GM23338 (cell line): Measurements from ENCODE around the gene GALR2. TPM values are rescaled to one million over a fixed set of nuclear protein-coding genes. Genes with fewer than 3 reads are reported as not detected.

Source experiments
- ATAC-seq: fragments of 200-7000 bp; cut with Tn5 transposase; 3 replicates; pipeline ENCODE4 v1.9.1; 2020
- DNase-seq: peaks from one replicate; pipeline ENCODE4 v3.0.0-alpha.2; 2015; ENCODE audit warnings: low spot score
- H2AFZ ChIP-seq: fragments of 200-600 bp; sonication (generic); 2 replicates; pipeline ENCODE4 v1.8.0; 2016; ENCODE audit warnings: antibody characterized with exemption, mild to moderate bottlenecking, moderate library complexity
- H3F3A ChIP-seq: fragments of 200-600 bp; sonication (generic); replicated peaks from 2 replicates; pipeline ENCODE4 v1.8.0; 2017; ENCODE audit warnings: antibody characterized with exemption, mixed run types, low read depth
- H3K27ac ChIP-seq: fragments of 200-600 bp; sonication (generic); 2 replicates; pipeline ENCODE4 v1.6.1; 2016; ENCODE audit warnings: low read depth
- H3K27me3 ChIP-seq: fragments of 200-600 bp; sonication (generic); 2 replicates; pipeline ENCODE4 v1.8.0; 2016; ENCODE audit warnings: mild to moderate bottlenecking, mixed run types, moderate library complexity; ENCODE audit not compliant: insufficient read depth
- H3K36me3 ChIP-seq: fragments of 200-600 bp; sonication (generic); 2 replicates; pipeline ENCODE4 v1.8.0; 2016; ENCODE audit warnings: mild to moderate bottlenecking; ENCODE audit not compliant: insufficient read depth
- H3K4me1 ChIP-seq: fragments of 200-600 bp; sonication (generic); 2 replicates; pipeline ENCODE4 v1.8.0; 2016; ENCODE audit warnings: mild to moderate bottlenecking, moderate library complexity; ENCODE audit not compliant: insufficient read depth
- H3K4me2 ChIP-seq: fragments of 200-600 bp; sonication (generic); 2 replicates; pipeline ENCODE4 v1.7.1; 2017; ENCODE audit warnings: mixed run types
- H3K4me3 ChIP-seq: fragments of 200-600 bp; sonication (generic); 2 replicates; pipeline ENCODE4 v1.6.1; 2016; ENCODE audit warnings: mixed run types
- H3K79me2 ChIP-seq: fragments of 200-600 bp; sonication (generic); replicated peaks from 2 replicates; pipeline ENCODE4 v1.8.0; 2017; ENCODE audit warnings: mild to moderate bottlenecking; ENCODE audit not compliant: insufficient read depth
- H3K9me2 ChIP-seq: fragments of 200-600 bp; sonication (generic); 2 replicates; pipeline ENCODE4 v1.8.0; 2017; ENCODE audit not compliant: insufficient read depth
- H4K20me1 ChIP-seq: fragments of 200-600 bp; sonication (generic); replicated peaks from 2 replicates; pipeline ENCODE4 v1.8.0; 2017; ENCODE audit warnings: mild to moderate bottlenecking; ENCODE audit not compliant: insufficient read depth
- H3K27ac Mint-ChIP-seq: 2 replicates; pipeline ENCODE4 v1.8.0; 2020; ENCODE audit warnings: inconsistent platforms, mild to moderate bottlenecking, moderate library complexity, mixed read lengths
- H3K27me3 Mint-ChIP-seq: 3 replicates; pipeline ENCODE4 v1.8.0; 2022; ENCODE audit warnings: low read depth, mild to moderate bottlenecking, moderate library complexity, mixed read lengths, inconsistent platforms; ENCODE audit not compliant: insufficient read depth, poor library complexity
- H3K36me3 Mint-ChIP-seq: 3 replicates; pipeline ENCODE4 v1.8.0; 2021; ENCODE audit warnings: low read depth, mild to moderate bottlenecking, inconsistent platforms, moderate library complexity, mixed read lengths
- H3K4me1 Mint-ChIP-seq: 3 replicates; pipeline ENCODE4 v1.8.0; 2020; ENCODE audit warnings: mild to moderate bottlenecking, inconsistent platforms, mixed read lengths
- H3K4me3 Mint-ChIP-seq: 3 replicates; pipeline ENCODE4 v1.8.0; 2021; ENCODE audit warnings: moderate library complexity, mild to moderate bottlenecking, inconsistent platforms, mixed read lengths
- H3K9me3 Mint-ChIP-seq: 3 replicates; pipeline ENCODE4 v1.8.0; 2020; ENCODE audit warnings: moderate library complexity, mild to moderate bottlenecking, inconsistent platforms, mixed read lengths
- CREB1 ChIP-seq: fragments of 250-450 bp; sonication (Bioruptor Pico); IDR thresholded peaks from 2 replicates; pipeline ENCODE4 v1.5.0; 2020; ENCODE audit warnings: low read depth, mild to moderate bottlenecking, moderate library complexity
- EZH2 ChIP-seq: fragments of 200-600 bp; sonication (generic); IDR thresholded peaks from one replicate; pipeline ENCODE4 v1.8.0; 2017; ENCODE audit warnings: antibody characterized with exemption, mild to moderate bottlenecking, low read depth; ENCODE audit not compliant: unreplicated experiment
- EZH2phosphoT487 ChIP-seq: fragments of 200-600 bp; sonication (generic); IDR thresholded peaks from one replicate; pipeline ENCODE4 v1.8.1; 2018; ENCODE audit warnings: antibody characterized with exemption; ENCODE audit not compliant: unreplicated experiment
- JUNB ChIP-seq: IDR thresholded peaks from one replicate; pipeline ENCODE4 v1.6.1; 2016; ENCODE audit warnings: antibody characterized with exemption; ENCODE audit not compliant: unreplicated experiment
- NANOG ChIP-seq: IDR thresholded peaks from 2 replicates; pipeline ENCODE4 v1.6.1; 2016; ENCODE audit warnings: antibody characterized with exemption, borderline replicate concordance
- POLR2AphosphoS5 ChIP-seq: IDR thresholded peaks from 2 replicates; pipeline ENCODE4 v1.6.1; 2016; ENCODE audit warnings: antibody characterized with exemption, low read depth
- STAT1 ChIP-seq: IDR thresholded peaks from one replicate; pipeline ENCODE4 v1.6.1; 2016; ENCODE audit warnings: antibody characterized with exemption; ENCODE audit not compliant: unreplicated experiment
- ZNF114 ChIP-seq: fragments of 250-450 bp; sonication (Bioruptor Pico); IDR thresholded peaks from 2 replicates; pipeline ENCODE4 v1.5.0; 2020; ENCODE audit warnings: mild to moderate bottlenecking, moderate library complexity
- ZNF331 ChIP-seq: fragments of 250-450 bp; sonication (Bioruptor Pico); IDR thresholded peaks from 2 replicates; pipeline ENCODE4 v1.5.0; 2020; ENCODE audit warnings: low read depth, mild to moderate bottlenecking, moderate library complexity
- polyA plus RNA-seq: library from polyadenylated mRNA; unstranded; fragments of >200 nt; fragmentation: Nextera tagmentation; extraction: Ambion mirVana; gene quantifications from 2 replicates; pipeline ENCODE4 v1.2.1, GENCODE V29; 2016
- total RNA-seq: library from RNA; depleted of rRNA; stranded (reverse); fragments of >200 nt; shearing (Covaris generic); gene quantifications from 2 replicates; pipeline ENCODE4 v1.2.3, GENCODE V29; 2014
- TF ChIP-seq, protein P1 (sequence below), 2 experiments: fragments of 200-600 bp in 1 of 2; sonication (generic) in 1 of 2; conservative IDR thresholded peaks; 2 replicates each; pipeline versions ENCODE4 v1.5.1 to v1.6.1; 2016 to 2017; ENCODE audit warnings: antibody characterized with exemption in 2 of 2, low read depth in 2 of 2, mild to moderate bottlenecking in 2 of 2, moderate library complexity in 1 of 2
- TF ChIP-seq, protein P2 (sequence below): IDR thresholded peaks from one replicate; pipeline ENCODE4 v1.6.1; 2018; ENCODE audit warnings: antibody characterized with exemption; ENCODE audit not compliant: unreplicated experiment
- TF ChIP-seq, protein P3 (sequence below): IDR thresholded peaks from 2 replicates; pipeline ENCODE4 v1.6.1; 2016; ENCODE audit warnings: antibody characterized with exemption
- TF ChIP-seq, protein P4 (sequence below): fragments of 250-450 bp; sonication (Bioruptor Pico); IDR thresholded peaks from 2 replicates; pipeline ENCODE4 v1.5.0; 2020; ENCODE audit warnings: mild to moderate bottlenecking, moderate library complexity

Gene GALR2
- total and polyA plus RNA-seq, 2 experiments from 2014 or later = 0.50 to 2.2 TPM

DNA sequence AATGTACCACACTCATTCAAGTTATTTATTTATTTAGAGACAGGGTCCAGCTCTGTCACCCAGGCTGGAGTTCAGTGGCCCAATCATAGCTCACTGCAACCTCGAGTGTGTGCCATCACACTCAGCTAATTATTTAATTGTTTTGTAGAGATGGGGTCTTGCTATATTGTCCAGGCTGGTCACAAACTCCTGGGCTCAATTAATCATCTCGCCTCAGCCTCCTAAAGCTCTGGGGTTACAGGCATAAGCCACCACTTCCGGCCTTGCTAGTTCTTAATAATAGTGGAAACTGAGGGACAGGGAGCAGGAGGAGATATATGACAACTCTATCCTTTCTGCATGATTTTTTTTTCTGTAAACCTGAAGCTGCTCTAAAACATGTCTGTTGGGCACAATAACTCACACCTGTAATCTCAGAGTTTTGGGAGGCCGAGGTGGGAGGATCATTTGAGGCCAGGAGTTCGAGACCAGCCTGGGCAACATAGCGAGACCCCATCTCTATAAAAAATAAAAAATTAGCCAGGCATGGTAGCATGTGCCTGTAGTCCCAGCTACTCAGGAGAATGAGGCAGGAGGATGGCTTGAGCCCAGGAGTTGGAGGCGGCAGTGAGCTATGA, 40.7 kb downstream of the GALR2 start:
- H3K27ac Mint-ChIP-seq = no peak overlapping the region
- Histone ChIP-seq H3K4me3 (no peak overlapping the region), H2AFZ (no peak overlapping the region), H3K4me1 (peaks cover 8% of the 10 kb centered on the region; the same call in 1 of the 2 replicates), H3K4me2 (no peak overlapping the region), H3K36me3 (no peaks in the 10 kb centered on the region), H4K20me1 (no peaks in the 10 kb centered on the region), H3K79me2 (no peaks in the 10 kb centered on the region), H3K9me2 (no peaks in the 10 kb centered on the region), H3K27ac (no peak overlapping the region), H3K27me3 (no peaks in the 10 kb centered on the region), H3F3A (peaks cover 7% of the 10 kb centered on the region; the same call in 1 of the 2 replicates)
- DNase-seq (no peak), ATAC-seq (no peak)
- H3K4me1 Mint-ChIP-seq = peaks cover 8% of the 10 kb centered on the region
- peaks cover 4% of the 10 kb centered on the region; the same call in 2 of the 3 replicates for H3K9me3 Mint-ChIP-seq
- no peak overlapping the region for H3K4me3 Mint-ChIP-seq
- TF ChIP-seq ZNF114 (CRISPR knock-in tag) = no peak
- TF ChIP-seq EZH2phosphoT487 = no peak
- TF ChIP-seq ZNF331 = no peak
- TF ChIP-seq POLR2AphosphoS5 = no peak
- TF ChIP-seq, protein P1, sequence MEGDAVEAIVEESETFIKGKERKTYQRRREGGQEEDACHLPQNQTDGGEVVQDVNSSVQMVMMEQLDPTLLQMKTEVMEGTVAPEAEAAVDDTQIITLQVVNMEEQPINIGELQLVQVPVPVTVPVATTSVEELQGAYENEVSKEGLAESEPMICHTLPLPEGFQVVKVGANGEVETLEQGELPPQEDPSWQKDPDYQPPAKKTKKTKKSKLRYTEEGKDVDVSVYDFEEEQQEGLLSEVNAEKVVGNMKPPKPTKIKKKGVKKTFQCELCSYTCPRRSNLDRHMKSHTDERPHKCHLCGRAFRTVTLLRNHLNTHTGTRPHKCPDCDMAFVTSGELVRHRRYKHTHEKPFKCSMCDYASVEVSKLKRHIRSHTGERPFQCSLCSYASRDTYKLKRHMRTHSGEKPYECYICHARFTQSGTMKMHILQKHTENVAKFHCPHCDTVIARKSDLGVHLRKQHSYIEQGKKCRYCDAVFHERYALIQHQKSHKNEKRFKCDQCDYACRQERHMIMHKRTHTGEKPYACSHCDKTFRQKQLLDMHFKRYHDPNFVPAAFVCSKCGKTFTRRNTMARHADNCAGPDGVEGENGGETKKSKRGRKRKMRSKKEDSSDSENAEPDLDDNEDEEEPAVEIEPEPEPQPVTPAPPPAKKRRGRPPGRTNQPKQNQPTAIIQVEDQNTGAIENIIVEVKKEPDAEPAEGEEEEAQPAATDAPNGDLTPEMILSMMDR (conservative IDR thresholded peaks at IDR 0.05; ENCODE audit: low read depth in 2 of 2) = no peak
- TF ChIP-seq STAT1 = no peak
- TF ChIP-seq, protein P2, sequence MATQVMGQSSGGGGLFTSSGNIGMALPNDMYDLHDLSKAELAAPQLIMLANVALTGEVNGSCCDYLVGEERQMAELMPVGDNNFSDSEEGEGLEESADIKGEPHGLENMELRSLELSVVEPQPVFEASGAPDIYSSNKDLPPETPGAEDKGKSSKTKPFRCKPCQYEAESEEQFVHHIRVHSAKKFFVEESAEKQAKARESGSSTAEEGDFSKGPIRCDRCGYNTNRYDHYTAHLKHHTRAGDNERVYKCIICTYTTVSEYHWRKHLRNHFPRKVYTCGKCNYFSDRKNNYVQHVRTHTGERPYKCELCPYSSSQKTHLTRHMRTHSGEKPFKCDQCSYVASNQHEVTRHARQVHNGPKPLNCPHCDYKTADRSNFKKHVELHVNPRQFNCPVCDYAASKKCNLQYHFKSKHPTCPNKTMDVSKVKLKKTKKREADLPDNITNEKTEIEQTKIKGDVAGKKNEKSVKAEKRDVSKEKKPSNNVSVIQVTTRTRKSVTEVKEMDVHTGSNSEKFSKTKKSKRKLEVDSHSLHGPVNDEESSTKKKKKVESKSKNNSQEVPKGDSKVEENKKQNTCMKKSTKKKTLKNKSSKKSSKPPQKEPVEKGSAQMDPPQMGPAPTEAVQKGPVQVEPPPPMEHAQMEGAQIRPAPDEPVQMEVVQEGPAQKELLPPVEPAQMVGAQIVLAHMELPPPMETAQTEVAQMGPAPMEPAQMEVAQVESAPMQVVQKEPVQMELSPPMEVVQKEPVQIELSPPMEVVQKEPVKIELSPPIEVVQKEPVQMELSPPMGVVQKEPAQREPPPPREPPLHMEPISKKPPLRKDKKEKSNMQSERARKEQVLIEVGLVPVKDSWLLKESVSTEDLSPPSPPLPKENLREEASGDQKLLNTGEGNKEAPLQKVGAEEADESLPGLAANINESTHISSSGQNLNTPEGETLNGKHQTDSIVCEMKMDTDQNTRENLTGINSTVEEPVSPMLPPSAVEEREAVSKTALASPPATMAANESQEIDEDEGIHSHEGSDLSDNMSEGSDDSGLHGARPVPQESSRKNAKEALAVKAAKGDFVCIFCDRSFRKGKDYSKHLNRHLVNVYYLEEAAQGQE = no peak
- TF ChIP-seq NANOG = no peak
- no peak for TF ChIP-seq JUNB
- TF ChIP-seq, protein P3, sequence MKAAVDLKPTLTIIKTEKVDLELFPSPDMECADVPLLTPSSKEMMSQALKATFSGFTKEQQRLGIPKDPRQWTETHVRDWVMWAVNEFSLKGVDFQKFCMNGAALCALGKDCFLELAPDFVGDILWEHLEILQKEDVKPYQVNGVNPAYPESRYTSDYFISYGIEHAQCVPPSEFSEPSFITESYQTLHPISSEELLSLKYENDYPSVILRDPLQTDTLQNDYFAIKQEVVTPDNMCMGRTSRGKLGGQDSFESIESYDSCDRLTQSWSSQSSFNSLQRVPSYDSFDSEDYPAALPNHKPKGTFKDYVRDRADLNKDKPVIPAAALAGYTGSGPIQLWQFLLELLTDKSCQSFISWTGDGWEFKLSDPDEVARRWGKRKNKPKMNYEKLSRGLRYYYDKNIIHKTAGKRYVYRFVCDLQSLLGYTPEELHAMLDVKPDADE = no peak
- no peak for TF ChIP-seq EZH2
- no peak for TF ChIP-seq CREB1 (CRISPR knock-in tag)
- TF ChIP-seq, protein P4, sequence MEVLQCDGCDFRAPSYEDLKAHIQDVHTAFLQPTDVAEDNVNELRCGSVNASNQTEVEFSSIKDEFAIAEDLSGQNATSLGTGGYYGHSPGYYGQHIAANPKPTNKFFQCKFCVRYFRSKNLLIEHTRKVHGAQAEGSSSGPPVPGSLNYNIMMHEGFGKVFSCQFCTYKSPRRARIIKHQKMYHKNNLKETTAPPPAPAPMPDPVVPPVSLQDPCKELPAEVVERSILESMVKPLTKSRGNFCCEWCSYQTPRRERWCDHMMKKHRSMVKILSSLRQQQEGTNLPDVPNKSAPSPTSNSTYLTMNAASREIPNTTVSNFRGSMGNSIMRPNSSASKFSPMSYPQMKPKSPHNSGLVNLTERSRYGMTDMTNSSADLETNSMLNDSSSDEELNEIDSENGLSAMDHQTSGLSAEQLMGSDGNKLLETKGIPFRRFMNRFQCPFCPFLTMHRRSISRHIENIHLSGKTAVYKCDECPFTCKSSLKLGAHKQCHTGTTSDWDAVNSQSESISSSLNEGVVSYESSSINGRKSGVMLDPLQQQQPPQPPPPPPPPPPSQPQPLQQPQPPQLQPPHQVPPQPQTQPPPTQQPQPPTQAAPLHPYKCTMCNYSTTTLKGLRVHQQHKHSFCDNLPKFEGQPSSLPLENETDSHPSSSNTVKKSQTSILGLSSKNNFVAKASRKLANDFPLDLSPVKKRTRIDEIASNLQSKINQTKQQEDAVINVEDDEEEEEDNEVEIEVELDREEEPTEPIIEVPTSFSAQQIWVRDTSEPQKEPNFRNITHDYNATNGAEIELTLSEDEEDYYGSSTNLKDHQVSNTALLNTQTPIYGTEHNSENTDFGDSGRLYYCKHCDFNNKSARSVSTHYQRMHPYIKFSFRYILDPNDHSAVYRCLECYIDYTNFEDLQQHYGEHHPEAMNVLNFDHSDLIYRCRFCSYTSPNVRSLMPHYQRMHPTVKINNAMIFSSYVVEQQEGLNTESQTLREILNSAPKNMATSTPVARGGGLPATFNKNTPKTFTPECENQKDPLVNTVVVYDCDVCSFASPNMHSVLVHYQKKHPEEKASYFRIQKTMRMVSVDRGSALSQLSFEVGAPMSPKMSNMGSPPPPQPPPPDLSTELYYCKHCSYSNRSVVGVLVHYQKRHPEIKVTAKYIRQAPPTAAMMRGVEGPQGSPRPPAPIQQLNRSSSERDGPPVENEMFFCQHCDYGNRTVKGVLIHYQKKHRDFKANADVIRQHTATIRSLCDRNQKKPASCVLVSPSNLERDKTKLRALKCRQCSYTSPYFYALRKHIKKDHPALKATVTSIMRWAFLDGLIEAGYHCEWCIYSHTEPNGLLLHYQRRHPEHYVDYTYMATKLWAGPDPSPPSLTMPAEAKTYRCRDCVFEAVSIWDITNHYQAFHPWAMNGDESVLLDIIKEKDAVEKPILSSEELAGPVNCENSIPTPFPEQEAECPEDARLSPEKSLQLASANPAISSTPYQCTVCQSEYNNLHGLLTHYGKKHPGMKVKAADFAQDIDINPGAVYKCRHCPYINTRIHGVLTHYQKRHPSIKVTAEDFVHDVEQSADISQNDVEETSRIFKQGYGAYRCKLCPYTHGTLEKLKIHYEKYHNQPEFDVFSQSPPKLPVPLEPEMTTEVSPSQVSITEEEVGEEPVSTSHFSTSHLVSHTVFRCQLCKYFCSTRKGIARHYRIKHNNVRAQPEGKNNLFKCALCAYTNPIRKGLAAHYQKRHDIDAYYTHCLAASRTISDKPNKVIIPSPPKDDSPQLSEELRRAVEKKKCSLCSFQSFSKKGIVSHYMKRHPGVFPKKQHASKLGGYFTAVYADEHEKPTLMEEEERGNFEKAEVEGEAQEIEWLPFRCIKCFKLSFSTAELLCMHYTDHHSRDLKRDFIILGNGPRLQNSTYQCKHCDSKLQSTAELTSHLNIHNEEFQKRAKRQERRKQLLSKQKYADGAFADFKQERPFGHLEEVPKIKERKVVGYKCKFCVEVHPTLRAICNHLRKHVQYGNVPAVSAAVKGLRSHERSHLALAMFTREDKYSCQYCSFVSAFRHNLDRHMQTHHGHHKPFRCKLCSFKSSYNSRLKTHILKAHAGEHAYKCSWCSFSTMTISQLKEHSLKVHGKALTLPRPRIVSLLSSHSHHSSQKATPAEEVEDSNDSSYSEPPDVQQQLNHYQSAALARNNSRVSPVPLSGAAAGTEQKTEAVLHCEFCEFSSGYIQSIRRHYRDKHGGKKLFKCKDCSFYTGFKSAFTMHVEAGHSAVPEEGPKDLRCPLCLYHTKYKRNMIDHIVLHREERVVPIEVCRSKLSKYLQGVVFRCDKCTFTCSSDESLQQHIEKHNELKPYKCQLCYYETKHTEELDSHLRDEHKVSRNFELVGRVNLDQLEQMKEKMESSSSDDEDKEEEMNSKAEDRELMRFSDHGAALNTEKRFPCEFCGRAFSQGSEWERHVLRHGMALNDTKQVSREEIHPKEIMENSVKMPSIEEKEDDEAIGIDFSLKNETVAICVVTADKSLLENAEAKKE (CRISPR knock-in tag) = no peak
- no peaks in the 10 kb centered on the region for H3K36me3 Mint-ChIP-seq
- peaks cover 10% of the 10 kb centered on the region for H3K27me3 Mint-ChIP-seq
